Caco-2 (cell line): ENCODE data around the gene TIMD4. TPM values are rescaled to one million over a fixed set of nuclear protein-coding genes. Genes with fewer than 3 reads are reported as not detected.

ENCODE experiments used
- Bru-seq: library from RNA; stranded (reverse); fragments of 400-500 nt; gene quantifications from one replicate; lab custom pipeline; 2021; lab: Mats Ljungman, UMichigan
- BruChase-seq, 2 experiments: library from RNA; stranded (reverse); fragments of 400-500 nt; gene quantifications; one replicate each; lab custom pipeline; 2021; lab: Mats Ljungman, UMichigan
- BruUV-seq: library from RNA; stranded (reverse); fragments of 400-500 nt; replicated peaks from 2 replicates; lab custom pipeline; 2021; lab: Mats Ljungman, UMichigan
- CTCF ChIA-PET: fragments of 300-600 bp; sonication (Branson Sonifier 250); formaldehyde crosslinking; loops from one replicate; lab custom pipeline; 2022; ENCODE audit warnings: antibody characterized with exemption; lab: Charles Lee
- POLR2A ChIA-PET: fragments of 300-600 bp; sonication (Branson Sonifier 250); formaldehyde crosslinking; loops from one replicate; lab custom pipeline; 2022; ENCODE audit warnings: antibody characterized with exemption; lab: Charles Lee
- DNase-seq, 2 experiments: peaks; one replicate each; pipeline versions ENCODE4 v3.0.0 to v3.0.0-alpha.2; 2020 to 2022
- H3K27me3 ChIP-seq: replicated peaks from 2 replicates; pipeline ENCODE4 v1.6.0; 2011; ENCODE audit warnings: low read length; ENCODE audit not compliant: control insufficient read depth, insufficient read depth
- H3K36me3 ChIP-seq: 2 replicates; pipeline ENCODE4 v1.5.1; 2011; ENCODE audit warnings: low read length; ENCODE audit not compliant: control insufficient read depth, insufficient read depth
- H3K4me1 ChIP-seq: fragments of 250-450 bp; sonication (Bioruptor Pico); 2 replicates; pipeline ENCODE4 v1.5.1; 2020; ENCODE audit warnings: mild to moderate bottlenecking
- H3K4me3 ChIP-seq: 2 replicates; pipeline ENCODE4 v1.5.1; 2011; ENCODE audit warnings: low read depth, mild to moderate bottlenecking, control low read depth, low read length
- H3K9me3 ChIP-seq: fragments of 250-450 bp; sonication (Bioruptor Pico); 2 replicates; pipeline ENCODE4 v1.5.1; 2020; ENCODE audit warnings: mild to moderate bottlenecking, moderate library complexity
- H3K27ac Mint-ChIP-seq: one replicate; pipeline ENCODE4 v1.8.0; 2022; ENCODE audit warnings: mixed read lengths; ENCODE audit not compliant: unreplicated experiment
- H3K27me3 Mint-ChIP-seq: one replicate; pipeline ENCODE4 v1.8.0; 2022; ENCODE audit warnings: mixed read lengths; ENCODE audit not compliant: insufficient read depth, unreplicated experiment
- H3K36me3 Mint-ChIP-seq: one replicate; pipeline ENCODE4 v1.8.0; 2022; ENCODE audit warnings: mild to moderate bottlenecking, mixed read lengths; ENCODE audit not compliant: insufficient read depth, unreplicated experiment
- H3K4me1 Mint-ChIP-seq: one replicate; pipeline ENCODE4 v1.8.0; 2022; ENCODE audit warnings: low read depth, mixed read lengths; ENCODE audit not compliant: unreplicated experiment
- H3K4me3 Mint-ChIP-seq: one replicate; pipeline ENCODE4 v1.8.0; 2022; ENCODE audit warnings: mild to moderate bottlenecking, moderate library complexity, mixed read lengths; ENCODE audit not compliant: unreplicated experiment
- H3K9me3 Mint-ChIP-seq: one replicate; pipeline ENCODE4 v1.8.0; 2022; ENCODE audit warnings: mixed read lengths; ENCODE audit not compliant: unreplicated experiment
- intact Hi-C: fragments of 100-400 bp; cut with micrococcal nuclease; formaldehyde crosslinking; loops from one replicate; pipeline ENCODE4 v1.10.0; 2022; ENCODE audit not compliant: unreplicated experiment
- long read RNA-seq: library from polyadenylated mRNA; stranded (forward); transcript quantifications from one replicate; pipeline ENCODE4 v2.0.0, GENCODE V29; 2022
- total RNA-seq: library from RNA; stranded (reverse); gene quantifications from 2 replicates; pipeline ENCODE4 v1.2.3, GENCODE V29; 2022
- TF ChIP-seq, protein P1 (sequence below), 2 experiments: fragments of 200-600 bp in 1 of 2; IDR thresholded peaks; 1 replicate in 1 of 2; 2 replicates in 1 of 2; pipeline versions ENCODE4 v1.5.1 to v1.8.0; 2011 to 2022; ENCODE audit warnings: antibody characterized with exemption in 1 of 2, control low read depth in 1 of 2, inconsistent platforms in 1 of 2, low read depth in 1 of 2, low read length in 1 of 2, mild to moderate bottlenecking in 1 of 2, moderate library complexity in 1 of 2; ENCODE audit not compliant: insufficient read depth in 1 of 2, severe bottlenecking in 1 of 2, unreplicated experiment in 1 of 2

The TIMD4 gene
- total RNA-seq (1.7 and 2.0 TPM in 2 replicates), Bru-seq, nascent RNA (percentile 58 among the genes with signal in this experiment), BruChase-seq, experiment 1, labeled RNA remaining after a 2-hour chase (percentile 64 among the genes with signal in this experiment), BruChase-seq, experiment 2, labeled RNA remaining after a 6-hour chase (percentile 58 among the genes with signal in this experiment)
- long read RNA-seq, partial matches to known transcripts: 5 of 12 reads
- long read RNA-seq, other reads (novel, unspliced or antisense): 7 of 12 reads

DNA sequence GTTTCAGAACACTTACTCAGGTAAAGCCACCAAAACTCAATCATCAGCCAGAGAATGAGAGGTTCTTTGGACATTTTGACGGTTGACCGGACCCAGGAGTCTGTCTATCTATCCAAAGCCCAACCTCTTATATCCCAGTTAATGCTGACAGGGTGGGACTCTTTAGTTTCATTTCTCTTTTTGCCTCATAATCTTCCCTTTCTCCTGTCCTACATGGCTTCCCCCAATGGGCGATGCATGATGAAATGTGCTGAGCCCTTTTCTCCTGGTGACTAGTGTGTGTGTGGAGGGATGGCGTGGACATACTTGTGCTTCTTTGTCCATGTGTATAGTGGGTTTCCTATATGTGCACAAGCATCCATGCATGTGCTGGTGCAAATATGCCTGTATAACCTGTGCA is at the start of gene TIMD4:
Gene TIMD4 (minus strand): TSS at position 102 of the 400 bp plus-strand sequence. CDS start 28 bp downstream, at position 74.
- Histone ChIP-seq H3K4me1 (no peaks in the 10 kb centered on the region), H3K4me3 (no peak within 1 kb of the TSS), H3K27me3 (no peaks in the 10 kb centered on the region), H3K36me3 (no peaks in the 10 kb centered on the region), H3K9me3 (0 out of 2 replicates have a peak, but pooled peaks cover 3% of the 10 kb centered on the region)
- CTCF ChIA-PET: no interaction called here
- TF ChIP-seq, protein P1, sequence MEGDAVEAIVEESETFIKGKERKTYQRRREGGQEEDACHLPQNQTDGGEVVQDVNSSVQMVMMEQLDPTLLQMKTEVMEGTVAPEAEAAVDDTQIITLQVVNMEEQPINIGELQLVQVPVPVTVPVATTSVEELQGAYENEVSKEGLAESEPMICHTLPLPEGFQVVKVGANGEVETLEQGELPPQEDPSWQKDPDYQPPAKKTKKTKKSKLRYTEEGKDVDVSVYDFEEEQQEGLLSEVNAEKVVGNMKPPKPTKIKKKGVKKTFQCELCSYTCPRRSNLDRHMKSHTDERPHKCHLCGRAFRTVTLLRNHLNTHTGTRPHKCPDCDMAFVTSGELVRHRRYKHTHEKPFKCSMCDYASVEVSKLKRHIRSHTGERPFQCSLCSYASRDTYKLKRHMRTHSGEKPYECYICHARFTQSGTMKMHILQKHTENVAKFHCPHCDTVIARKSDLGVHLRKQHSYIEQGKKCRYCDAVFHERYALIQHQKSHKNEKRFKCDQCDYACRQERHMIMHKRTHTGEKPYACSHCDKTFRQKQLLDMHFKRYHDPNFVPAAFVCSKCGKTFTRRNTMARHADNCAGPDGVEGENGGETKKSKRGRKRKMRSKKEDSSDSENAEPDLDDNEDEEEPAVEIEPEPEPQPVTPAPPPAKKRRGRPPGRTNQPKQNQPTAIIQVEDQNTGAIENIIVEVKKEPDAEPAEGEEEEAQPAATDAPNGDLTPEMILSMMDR (IDR thresholded peaks at IDR 0.05; ENCODE audit: insufficient read depth in 1 of 2, low read depth in 1 of 2, low read length in 1 of 2, severe bottlenecking in 1 of 2, unreplicated experiment in 1 of 2): no peak
- H3K4me1 Mint-ChIP-seq: no peaks in the 10 kb centered on the region
- no peak for DNase-seq
- POLR2A ChIA-PET: no interaction called here
- no peaks in the 10 kb centered on the region for H3K9me3 Mint-ChIP-seq
- no peaks in the 10 kb centered on the region for H3K27me3 Mint-ChIP-seq
- BruUV-seq: no TSS peak
- no peak within 1 kb of the TSS for H3K4me3 Mint-ChIP-seq
- H3K36me3 Mint-ChIP-seq: peaks cover 7% of the 10 kb centered on the region
- no peak within 1 kb of the TSS for H3K27ac Mint-ChIP-seq
- intact Hi-C loops: no loop called here

DNA sequence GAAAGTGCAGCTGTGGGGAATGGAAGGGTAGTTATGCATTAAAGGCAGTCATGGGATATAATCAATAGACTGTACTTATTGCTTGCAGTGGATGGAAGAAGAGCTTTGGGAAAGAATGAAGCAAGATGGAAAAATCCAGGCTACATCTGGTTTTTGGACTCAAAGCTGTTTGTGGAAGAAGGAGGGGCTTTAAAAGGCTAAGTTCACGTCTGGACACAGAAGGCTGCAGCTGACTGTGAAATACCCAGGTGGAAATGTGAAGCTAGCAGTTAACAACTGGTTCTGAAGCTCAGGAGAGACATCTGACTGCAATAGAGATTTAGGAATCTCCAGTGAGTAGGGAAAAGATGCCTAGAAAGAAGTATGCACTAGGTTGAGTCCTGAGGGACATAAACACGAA is 43.2 kb upstream of the TIMD4 start:
- ChIA-PET CTCF (no interaction called here), POLR2A (no interaction called here)
- Mint-ChIP-seq H3K36me3 (no peaks in the 10 kb centered on the region), H3K9me3 (peaks cover 9% of the 10 kb centered on the region), H3K4me1 (no peaks in the 10 kb centered on the region), H3K4me3 (no peak overlapping the region), H3K27me3 (no peaks in the 10 kb centered on the region), H3K27ac (no peak overlapping the region)
- intact Hi-C loops: no loop called here
- H3K27me3 ChIP-seq: no peaks in the 10 kb centered on the region
- BruUV-seq: no TSS peak
- H3K36me3 ChIP-seq: no peaks in the 10 kb centered on the region
- no peak overlapping the region for H3K4me3 ChIP-seq
- no peak for DNase-seq
- no peaks in the 10 kb centered on the region for H3K4me1 ChIP-seq
- no peaks in the 10 kb centered on the region for H3K9me3 ChIP-seq
- TF ChIP-seq, protein P1 (IDR thresholded peaks at IDR 0.05; ENCODE audit: insufficient read depth in 1 of 2, low read depth in 1 of 2, low read length in 1 of 2, severe bottlenecking in 1 of 2, unreplicated experiment in 1 of 2): no peak

DNA sequence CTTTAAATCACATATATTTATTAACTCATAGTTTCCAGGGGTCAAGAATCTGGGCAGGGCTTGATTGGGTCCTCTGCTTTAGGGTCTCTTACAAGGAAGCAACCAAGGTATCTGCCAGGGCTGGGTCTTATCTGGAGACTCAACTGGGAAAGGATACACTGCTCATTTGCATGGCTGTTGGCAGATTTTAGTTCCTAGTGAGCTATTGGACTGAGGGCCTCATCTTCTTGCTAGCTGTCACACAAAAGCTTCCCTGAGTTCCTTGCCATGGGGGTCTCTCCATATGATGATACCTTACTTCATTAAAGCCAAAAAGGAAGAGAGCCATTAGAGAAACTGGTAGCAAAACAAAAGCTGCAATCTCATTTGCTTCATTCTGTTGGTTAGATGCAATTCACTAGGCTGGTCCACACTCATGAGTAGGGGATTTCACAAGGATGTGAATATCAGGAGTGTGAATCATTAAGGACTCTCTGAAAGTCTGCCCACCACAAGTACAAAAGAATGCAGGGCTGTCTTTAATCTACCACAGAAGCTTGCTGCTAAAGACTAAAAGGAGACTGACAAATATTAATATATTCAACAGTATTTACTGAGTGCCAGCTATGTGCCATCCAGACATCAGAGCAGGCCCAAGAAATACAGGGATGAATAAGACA is 42.0 kb upstream of the TIMD4 start:
- no peaks in the 10 kb centered on the region for H3K4me1 Mint-ChIP-seq
- DNase-seq: no peak
- CTCF ChIA-PET: interaction anchor here (0.6 kb wide), 1 partner anchor 1154 kb away, joined by 3 read pairs; no protein-coding TSS in a partner anchor
- intact Hi-C loops: no loop called here
- peaks cover 5% of the 10 kb centered on the region for H3K36me3 Mint-ChIP-seq
- Histone ChIP-seq H3K36me3 (no peaks in the 10 kb centered on the region), H3K4me3 (no peak overlapping the region), H3K4me1 (no peaks in the 10 kb centered on the region), H3K9me3 (peaks cover 10% of the 10 kb centered on the region), H3K27me3 (no peaks in the 10 kb centered on the region)
- no peaks in the 10 kb centered on the region for H3K27me3 Mint-ChIP-seq
- H3K9me3 Mint-ChIP-seq: peaks cover 9% of the 10 kb centered on the region
- POLR2A ChIA-PET: no interaction called here
- TF ChIP-seq, protein P1 (IDR thresholded peaks at IDR 0.05; ENCODE audit: insufficient read depth in 1 of 2, low read depth in 1 of 2, low read length in 1 of 2, severe bottlenecking in 1 of 2, unreplicated experiment in 1 of 2): no peak
- no peak overlapping the region for H3K4me3 Mint-ChIP-seq
- no peak overlapping the region for H3K27ac Mint-ChIP-seq
- no TSS peak for BruUV-seq
